ENCODE measurements around the gene PRR3. TPM values are rescaled to one million over a fixed set of nuclear protein-coding genes. Genes with fewer than 3 reads are reported as not detected.

PRR3 gene
- total RNA-seq, 1 experiment from 2014 or later = 16.5 TPM

- CTCF ChIA-PET = no interaction called here
- Histone ChIP-seq H3K27ac (ENCODE audit: low read length) (peak overlapping the region; percentile 95), H3K9me3 (ENCODE audit: control insufficient read depth, insufficient read depth, low read depth, low read length) (no peaks in the 10 kb centered on the region), H3K27me3 (ENCODE audit: control insufficient read depth, insufficient read depth, low read length) (no peaks in the 10 kb centered on the region), H3K4me3 (ENCODE audit: low read depth in 2 of 2, low read length in 2 of 2) (peak overlapping the region; percentile 88 to 97), H3K4me1 (ENCODE audit: control insufficient read depth, insufficient read depth, low read length) (peaks cover 24% of the 10 kb centered on the region), H3K36me3 (ENCODE audit: control insufficient read depth, insufficient read depth, low read length) (peaks cover 3% of the 10 kb centered on the region)
- in situ Hi-C loops (cut with HindIII; ENCODE audit: low pct_unique_long_range_greater_than_20kb, low sequenced_read_pairs) = no loop called here
- DNase-seq (ENCODE audit: low read depth, low spot score) (no peak), ATAC-seq (peak; percentile 14; the same call in 1 of the 2 replicates)
- intact Hi-C loops (cut with micrococcal nuclease; ENCODE audit: unreplicated experiment) = no loop called here
- BruUV-seq (replicated peaks) = TSS peak; percentile 91
- 0 out of 2 replicates have a peak, but pooled peaks have one; percentile 16 for TF ChIP-seq SIN3A (IDR thresholded peaks at IDR 0.05; ENCODE audit: borderline replicate concordance, insufficient read depth, low read depth, low read length)
- TF ChIP-seq TCF7L2 (IDR thresholded peaks at IDR 0.05; ENCODE audit: low read depth, low read length) = no peak
- POLR2A ChIA-PET = interaction anchor here (0.7 kb wide), 1 partner anchor 84 kb away, joined by 8 read pairs; no protein-coding TSS in a partner anchor
Measured at GRCh38 chr6:30571762-30572082, 14.6 kb downstream of the PRR3 start.

- DNase-seq (ENCODE audit: low read depth, low spot score) (no peak), ATAC-seq (no peak)
- ChIA-PET CTCF (no interaction called here), POLR2A (interaction anchor here (0.6 kb wide), 2 partner anchors 14 to 16 kb away, joined by 3 to 4 read pairs; no protein-coding TSS in a partner anchor)
- TF ChIP-seq TCF7L2 (IDR thresholded peaks at IDR 0.05; ENCODE audit: low read depth, low read length) (no peak), SIN3A (IDR thresholded peaks at IDR 0.05; ENCODE audit: borderline replicate concordance, insufficient read depth, low read depth, low read length) (no peak), REST (IDR thresholded peaks at IDR 0.05; ENCODE audit: insufficient read depth in 1 of 2, low read depth in 2 of 2, low read length in 1 of 2) (no peak), POLR2AphosphoS5 (IDR thresholded peaks at IDR 0.05; ENCODE audit: low read depth, low read length) (no peak), CTCF (IDR thresholded peaks at IDR 0.05) (no peak)
- Histone ChIP-seq H3K27ac (ENCODE audit: low read length) (peak overlapping the region; percentile 95), H3K27me3 (ENCODE audit: control insufficient read depth, insufficient read depth, low read length) (no peaks in the 10 kb centered on the region), H3K9me3 (ENCODE audit: control insufficient read depth, insufficient read depth, low read depth, low read length) (no peaks in the 10 kb centered on the region), H3K4me1 (ENCODE audit: control insufficient read depth, insufficient read depth, low read length) (peaks cover 24% of the 10 kb centered on the region), H3K4me3 (ENCODE audit: low read depth in 2 of 2, low read length in 2 of 2) (peak overlapping the region; percentile 88 to 97), H3K36me3 (ENCODE audit: control insufficient read depth, insufficient read depth, low read length) (peaks cover 6% of the 10 kb centered on the region)
- intact Hi-C loops (cut with micrococcal nuclease; ENCODE audit: unreplicated experiment) = no loop called here
- in situ Hi-C loops (cut with HindIII; ENCODE audit: low pct_unique_long_range_greater_than_20kb, low sequenced_read_pairs) = no loop called here
- no TSS peak for BruUV-seq (replicated peaks)
Measured at GRCh38 chr6:30572148-30572547, 15.1 kb downstream of the PRR3 start.

- no peak overlapping the region for H3K27ac ChIP-seq (ENCODE audit: low read length)
- no peaks in the 10 kb centered on the region for H3K27me3 ChIP-seq (ENCODE audit: control insufficient read depth, insufficient read depth, low read length)
- peaks cover 12% of the 10 kb centered on the region for H3K36me3 ChIP-seq (ENCODE audit: control insufficient read depth, insufficient read depth, low read length)
- H3K4me1 ChIP-seq (ENCODE audit: control insufficient read depth, insufficient read depth, low read length) = peaks cover 24% of the 10 kb centered on the region
- POLR2A ChIA-PET = no interaction called here
- DNase-seq (ENCODE audit: low read depth, low spot score) (no peak), ATAC-seq (no peak)
- TF ChIP-seq CTCF (IDR thresholded peaks at IDR 0.05) = no peak
- no peak for TF ChIP-seq TCF7L2 (IDR thresholded peaks at IDR 0.05; ENCODE audit: low read depth, low read length)
- no peak for TF ChIP-seq REST (IDR thresholded peaks at IDR 0.05; ENCODE audit: insufficient read depth in 1 of 2, low read depth in 2 of 2, low read length in 1 of 2)
- no peak for TF ChIP-seq POLR2AphosphoS5 (IDR thresholded peaks at IDR 0.05; ENCODE audit: low read depth, low read length)
- TF ChIP-seq SIN3A (IDR thresholded peaks at IDR 0.05; ENCODE audit: borderline replicate concordance, insufficient read depth, low read depth, low read length) = no peak
- intact Hi-C loops (cut with micrococcal nuclease; ENCODE audit: unreplicated experiment) = no loop called here
- no TSS peak for BruUV-seq (replicated peaks)
- H3K4me3 ChIP-seq (ENCODE audit: low read depth in 2 of 2, low read length in 2 of 2) = no peak overlapping the region
- CTCF ChIA-PET = no interaction called here
- no peaks in the 10 kb centered on the region for H3K9me3 ChIP-seq (ENCODE audit: control insufficient read depth, insufficient read depth, low read depth, low read length)
- in situ Hi-C loops (cut with HindIII; ENCODE audit: low pct_unique_long_range_greater_than_20kb, low sequenced_read_pairs) = no loop called here
Measured at GRCh38 chr6:30573113-30573512, 16.0 kb downstream of the PRR3 start.

Data from Panc1 (cell line).